Psoas muscle (tissue), 8 donors: ENCODE results near the gene ETFB. TPM values are rescaled to one million over a fixed set of nuclear protein-coding genes. Genes with fewer than 3 reads are reported as not detected.

Experiments
- ATAC-seq, 4 donors: fragments of 200-7000 bp; cut with Tn5 transposase; one replicate each; pipeline ENCODE4 v1.9.1; 2020; ENCODE audit warnings: moderate library complexity in 3 of 4, mild to moderate bottlenecking in 2 of 4
- DNase-seq, 2 donors: peaks; one replicate each; pipeline ENCODE4 v3.0.0-alpha.2; 2020
- H3K27ac ChIP-seq: fragments of 200-600 bp; one replicate; pipeline ENCODE4 v1.8.0; 2022
- H3K27me3 ChIP-seq, 3 donors: fragments of 200-600 bp in 1 of 3; one replicate each; pipeline versions ENCODE4 v1.6.1 to v1.8.0; 2013 to 2022; ENCODE audit warnings: low read length in 2 of 3, mild to moderate bottlenecking in 2 of 3, moderate library complexity in 1 of 3; ENCODE audit not compliant: insufficient read depth in 3 of 3
- H3K36me3 ChIP-seq, 2 donors: fragments of 200-600 bp in 1 of 2; one replicate each; pipeline versions ENCODE4 v1.6.1 to v1.8.0; 2013 to 2022; ENCODE audit warnings: low read depth in 1 of 2, mild to moderate bottlenecking in 1 of 2, moderate library complexity in 1 of 2; ENCODE audit not compliant: insufficient read depth in 1 of 2
- H3K4me1 ChIP-seq: fragments of 200-600 bp; one replicate; pipeline ENCODE4 v1.8.0; 2022
- H3K4me3 ChIP-seq: fragments of 200-600 bp; one replicate; pipeline ENCODE4 v1.8.0; 2022; ENCODE audit warnings: mild to moderate bottlenecking
- H3K9me3 ChIP-seq: fragments of 200-600 bp; one replicate; pipeline ENCODE4 v1.8.0; 2022
- CTCF ChIP-seq: fragments of 200-600 bp; IDR thresholded peaks from one replicate; pipeline ENCODE4 v1.8.0; 2022; ENCODE audit warnings: antibody characterized with exemption
- WGBS, 3 donors: extraction: QIAGEN DNeasy Blood & Tissue Kit; methylation state at CpG; one replicate each; pipeline versions ENCODE4 v1.1.6 to v1.1.7; 2013; 5-methylcytosine and 5-hydroxymethylcytosine counted together
- intact Hi-C, 2 donors: fragments of 100-400 bp; cut with DNase I; formaldehyde crosslinking; loops; one replicate each; pipeline versions ENCODE4 v1.11.0 to v1.14.2; 2022
- polyA plus RNA-seq, 3 donors: library from polyadenylated mRNA; stranded (reverse); fragments of 200-250 nt; gene quantifications; one replicate each; pipeline ENCODE4 v1.2.3, GENCODE V29; 2013
- total RNA-seq, 4 donors: library from RNA; stranded (reverse); fragmentation: NEBNext Ultra II Directional in 2 of 4; extraction: Animal tissue kit (Norgen Biotek cat#: 25700) in 2 of 4; gene quantifications; one replicate each; pipeline versions ENCODE4 v1.2.1 to v1.2.4, GENCODE V29; 2021 to 2023
- donor health status: healthy with polysubstance abuse.
- donor health status: DM: no; HTN: no; CAD: no; lungs with moderate emphysema.
- donor health status: Bipolar disorder and iron deficiency.
- donor health status: healthy.
- donor health status: DM: yes; HTN: yes; CAD: no.
- donor health status: DM: no; HTN: no; CAD: no.
- donor health status: DM: no; HTN: no; CAD: no.
- donor health status: DM: yes; HTN: yes; CAD: no.

The ETFB gene
- total and polyA plus RNA-seq, 7 donors, result 91.8 to 172 (median 151) TPM

- ATAC-seq (no peak), DNase-seq (no peak)
- 55 to 69% (median 69%) methylated on average over 14 to 15 of the region's 15 CpGs for WGBS, 3 donors
- Histone ChIP-seq H3K27ac (no peak within 1 kb of the TSS), H3K9me3 (no peaks in the 10 kb centered on the region), H3K27me3 (peaks cover 0 to 3% (median 0%) of the 10 kb centered on the region in 3 donors), H3K4me3 (no peak within 1 kb of the TSS), H3K36me3 (no peaks in the 10 kb centered on the region), H3K4me1 (no peaks in the 10 kb centered on the region)
- no peak for TF ChIP-seq CTCF
- intact Hi-C loops, result no loop called here
Measured at GRCh38 chr19:51387924-51388389, 21.8 kb upstream of the ETFB start, which contains the start of gene LIM2. LIM2 (minus strand) TSS chr19:51387974; CDS start chr19:51387443, 531 bp downstream.

- no peak for ATAC-seq
- H3K4me1 ChIP-seq, result no peaks in the 10 kb centered on the region
- no peak overlapping the region for H3K27ac ChIP-seq
- H3K36me3 ChIP-seq, result no peaks in the 10 kb centered on the region
- no peak overlapping the region for H3K4me3 ChIP-seq
- 86 to 90% (median 87%) methylated on average over 14 of the region's 14 CpGs for WGBS, 3 donors
- intact Hi-C loops, result no loop called here
- peaks cover 0 to 3% (median 0%) of the 10 kb centered on the region in 3 donors for H3K27me3 ChIP-seq
- no peaks in the 10 kb centered on the region for H3K9me3 ChIP-seq
- DNase-seq, result no peak
- no peak for TF ChIP-seq CTCF
Measured at GRCh38 chr19:51386882-51387520, 20.8 kb upstream of the ETFB start.

GRCh38 chr19:51382004-51382403 lies 15.8 kb upstream of the ETFB start:
- peaks cover 0 to 4% (median 0%) of the 10 kb centered on the region in 3 donors for H3K27me3 ChIP-seq
- DNase-seq (no peak), ATAC-seq (no peak)
- H3K4me3 ChIP-seq, result no peak overlapping the region
- no peaks in the 10 kb centered on the region for H3K36me3 ChIP-seq
- no peaks in the 10 kb centered on the region for H3K9me3 ChIP-seq
- TF ChIP-seq CTCF, result no peak
- intact Hi-C loops, result no loop called here
- 98 to 100% (median 98%) methylated on average over 4 of the region's 4 CpGs for WGBS, 3 donors
- H3K4me1 ChIP-seq, result no peaks in the 10 kb centered on the region
- no peak overlapping the region for H3K27ac ChIP-seq

GRCh38 chr19:51380379-51380778 lies 14.2 kb upstream of the ETFB start:
- WGBS, 3 donors, result 87 to 93% (median 91%) methylated on average over 9 of the region's 9 CpGs
- no peak for ATAC-seq
- no peak for DNase-seq
- Histone ChIP-seq H3K27ac (no peak overlapping the region), H3K9me3 (no peaks in the 10 kb centered on the region), H3K4me1 (no peaks in the 10 kb centered on the region), H3K4me3 (no peak overlapping the region), H3K27me3 (peaks cover 0 to 4% (median 0%) of the 10 kb centered on the region in 3 donors), H3K36me3 (no peaks in the 10 kb centered on the region)
- intact Hi-C loops, result no loop called here
- TF ChIP-seq CTCF, result no peak

GRCh38 chr19:51377422-51377821 lies 11.2 kb upstream of the ETFB start:
- H3K27me3 ChIP-seq, result peaks cover 0 to 4% (median 0%) of the 10 kb centered on the region in 3 donors
- H3K27ac ChIP-seq, result no peak overlapping the region
- no peaks in the 10 kb centered on the region for H3K36me3 ChIP-seq
- intact Hi-C loops, result no loop called here
- WGBS, 3 donors, result 46 to 63% (median 53%) methylated on average over 2 of the region's 2 CpGs
- ATAC-seq (no peak), DNase-seq (no peak)
- H3K4me1 ChIP-seq, result no peaks in the 10 kb centered on the region
- H3K9me3 ChIP-seq, result no peaks in the 10 kb centered on the region
- no peak for TF ChIP-seq CTCF
- H3K4me3 ChIP-seq, result no peak overlapping the region
